Stimulated activated CD4-positive, alpha-beta T cell treated with anti-CD3 and anti-CD28 coated beads, TNF-alpha, amount 100 ng/mL, for 4 hours (primary cell): ENCODE data around the gene AOPEP.

ENCODE experiments used
- DNase-seq, 3 experiments: peaks; one replicate each; pipeline ENCODE4 v3.0.0-alpha.2; 2020; ENCODE audit warnings: low read depth in 3 of 3

AOPEP gene

DNA sequence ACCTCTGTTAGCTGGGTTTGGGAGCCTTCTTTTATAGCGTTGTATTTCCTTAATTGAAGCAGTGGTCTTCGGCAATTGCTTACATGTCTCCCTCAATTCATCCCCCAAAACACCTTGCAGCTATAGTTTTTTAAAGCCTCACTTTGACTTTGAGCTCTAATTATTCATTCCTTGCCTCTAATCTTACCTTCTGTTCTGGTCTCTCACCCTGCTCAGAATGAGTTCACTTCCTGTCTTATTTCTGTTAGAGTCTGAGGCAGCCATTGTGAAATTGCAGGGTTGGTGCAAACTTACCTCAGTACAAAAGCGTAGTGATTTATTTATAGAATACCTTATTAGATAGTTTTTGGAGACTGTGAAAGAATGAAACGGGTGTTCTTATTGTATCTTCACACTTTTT is 35.0 kb downstream of the AOPEP start:
- DNase-seq: no peak

DNA sequence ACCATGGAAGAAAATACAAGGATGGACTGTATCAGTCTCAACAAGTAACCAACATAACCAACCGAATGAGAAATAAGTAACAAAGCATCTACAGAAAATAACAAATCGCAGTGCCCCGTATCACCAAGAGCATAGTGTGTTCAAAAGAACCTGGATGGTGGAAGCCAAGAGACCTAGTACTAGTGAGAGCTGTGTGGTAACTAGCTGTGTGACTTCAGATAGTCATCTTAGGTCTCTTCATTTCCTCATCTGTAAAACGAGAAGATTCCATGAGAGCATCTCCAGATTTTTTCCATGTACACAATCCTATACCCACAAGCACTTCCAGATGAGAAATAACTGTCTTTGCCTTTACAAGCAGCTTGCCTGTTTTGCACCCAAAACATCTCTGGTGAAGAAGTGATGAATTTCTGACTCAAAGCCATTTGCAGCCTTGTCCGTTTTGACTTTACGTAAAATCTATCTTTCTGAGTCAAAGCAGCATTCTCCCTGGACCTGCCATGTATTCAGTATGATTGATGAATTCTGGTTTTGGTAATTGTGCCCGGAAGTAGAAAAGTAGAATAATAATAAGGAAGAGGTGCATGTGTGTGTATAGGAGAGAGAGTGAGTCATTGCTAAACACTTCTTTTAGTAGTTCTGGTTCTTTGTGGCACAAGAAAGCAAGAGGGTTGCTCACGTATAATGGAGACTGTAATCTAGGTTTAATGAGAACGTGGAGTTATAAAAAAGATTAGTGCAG is 41.0 kb downstream of the AOPEP start:
- DNase-seq: no peak

DNA sequence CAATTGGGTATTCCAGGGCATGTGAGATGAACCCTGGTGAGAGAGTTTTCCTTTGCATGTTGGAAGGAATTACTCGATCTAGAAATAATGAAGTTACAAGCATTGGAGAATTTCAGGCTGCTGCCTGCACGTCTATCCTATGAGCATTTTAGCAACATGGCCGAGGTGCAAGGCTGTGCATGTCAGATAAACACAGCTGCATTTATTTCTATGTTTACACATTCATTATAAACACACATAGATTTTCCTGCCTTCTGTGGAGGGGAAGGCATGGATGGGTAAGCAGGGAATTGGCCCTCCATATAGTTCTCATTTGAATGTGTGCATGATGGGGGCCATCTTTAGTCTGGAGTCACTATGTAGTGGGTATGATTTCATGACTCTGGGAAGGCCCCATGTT is 42.3 kb downstream of the AOPEP start:
- DNase-seq: no peak

DNA sequence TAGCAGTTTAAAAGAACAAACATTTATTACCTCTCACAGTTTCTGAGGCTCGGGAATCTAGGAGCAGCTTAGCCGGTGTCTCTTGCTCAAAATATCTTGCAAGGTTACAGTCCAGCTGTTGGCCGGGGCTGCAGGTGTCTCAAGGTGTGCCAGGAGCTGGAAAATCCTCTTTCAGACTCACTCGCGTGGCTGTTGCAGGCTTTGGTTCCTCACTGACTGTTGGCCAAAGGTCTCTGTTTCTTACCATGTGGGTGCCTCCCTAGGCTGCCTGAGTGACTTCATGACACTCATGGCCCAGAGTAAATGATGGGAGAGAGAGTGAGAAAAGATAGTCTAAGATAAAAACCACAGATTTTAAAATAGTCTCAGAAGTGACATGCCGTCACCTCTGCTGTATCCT is 43.8 kb downstream of the AOPEP start:
- DNase-seq: no peak

DNA sequence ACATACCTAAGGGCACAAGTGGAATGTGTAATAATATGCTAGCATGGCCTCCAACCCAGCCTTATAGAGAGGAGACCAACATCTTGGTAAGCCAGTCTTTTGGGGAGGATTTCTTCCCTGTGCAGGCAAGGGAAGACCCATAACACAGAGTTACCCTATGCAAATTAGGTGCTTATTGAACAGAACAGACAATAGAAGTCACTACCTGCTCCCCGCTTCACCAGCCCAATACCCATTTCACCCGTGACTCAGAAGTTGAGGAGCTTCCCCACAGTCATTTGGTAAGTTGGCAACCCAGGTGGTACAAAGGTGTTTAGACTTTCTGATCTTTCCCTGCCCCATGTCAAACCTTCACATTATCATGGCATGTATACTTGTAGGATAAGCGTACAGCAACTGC is 44.6 kb downstream of the AOPEP start:
- DNase-seq: no peak

DNA sequence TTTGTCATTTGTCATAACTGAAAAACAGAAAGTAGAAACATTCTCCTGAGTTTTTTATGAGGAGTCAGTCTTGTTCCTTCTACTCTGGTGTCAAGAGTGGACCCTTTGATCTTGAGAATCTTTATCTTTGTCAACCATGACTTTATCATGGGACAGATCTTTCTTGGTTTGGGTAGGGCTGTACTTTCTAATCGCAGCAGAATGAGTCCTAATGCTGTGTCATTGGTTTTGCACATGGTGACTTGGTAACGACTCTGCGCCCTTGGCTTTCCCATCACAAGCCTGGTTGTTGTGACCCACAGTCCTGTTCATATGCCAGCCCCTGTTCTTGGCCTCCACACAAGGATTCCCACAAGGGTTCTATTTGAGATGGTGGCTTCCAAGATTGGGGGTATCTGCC is 45.6 kb downstream of the AOPEP start:
- no peak for DNase-seq

DNA sequence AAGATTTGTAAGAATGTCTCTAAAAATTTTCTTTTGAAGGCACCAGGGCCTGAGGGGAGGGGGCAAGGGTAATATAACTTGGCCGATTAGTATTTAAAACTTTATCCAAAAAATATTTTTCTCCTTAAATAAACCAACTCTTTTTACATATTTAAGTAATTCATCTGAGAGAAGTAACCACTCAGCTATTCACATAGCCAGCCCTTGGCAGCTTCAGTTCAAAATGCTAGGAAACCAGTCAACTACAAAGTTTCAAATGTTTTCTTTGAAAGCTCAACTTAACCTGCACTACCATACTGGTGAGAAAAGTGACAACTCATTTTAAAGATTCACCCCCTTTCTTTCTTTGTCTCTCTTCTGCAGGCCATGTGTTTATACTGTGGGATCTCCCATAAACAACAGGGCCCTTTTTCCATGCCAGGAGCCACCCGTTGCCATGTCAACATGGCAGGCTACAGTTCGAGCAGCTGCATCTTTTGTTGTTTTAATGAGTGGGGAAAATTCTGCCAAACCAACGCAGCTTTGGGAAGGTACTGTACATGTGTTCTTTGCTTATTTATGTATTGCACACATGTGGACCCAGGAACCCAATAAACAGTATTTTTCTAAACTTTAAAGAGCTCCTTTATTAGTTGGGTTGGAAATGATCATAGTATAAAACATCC is 46.3 kb downstream of the AOPEP start:
- no peak for DNase-seq

DNA sequence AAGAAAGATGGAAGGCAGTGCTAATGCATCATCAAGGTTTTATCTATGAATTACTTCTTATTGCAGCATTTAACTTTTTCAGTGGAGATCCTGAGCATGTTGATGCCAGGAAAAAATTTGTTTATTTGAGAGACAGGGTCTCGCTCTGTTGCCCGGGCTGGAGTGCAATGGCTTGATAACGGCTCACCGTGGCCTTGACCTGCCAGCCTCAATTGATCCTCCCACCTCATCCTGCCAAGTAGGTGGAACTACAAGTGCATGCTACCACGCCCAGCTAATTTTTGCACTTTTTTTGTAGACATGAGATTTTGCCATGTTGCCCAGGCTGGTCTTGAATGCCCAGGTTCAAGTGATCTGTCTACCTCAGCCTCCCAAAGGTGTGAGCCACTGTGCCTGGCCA is 47.2 kb downstream of the AOPEP start:
- DNase-seq: no peak

DNA sequence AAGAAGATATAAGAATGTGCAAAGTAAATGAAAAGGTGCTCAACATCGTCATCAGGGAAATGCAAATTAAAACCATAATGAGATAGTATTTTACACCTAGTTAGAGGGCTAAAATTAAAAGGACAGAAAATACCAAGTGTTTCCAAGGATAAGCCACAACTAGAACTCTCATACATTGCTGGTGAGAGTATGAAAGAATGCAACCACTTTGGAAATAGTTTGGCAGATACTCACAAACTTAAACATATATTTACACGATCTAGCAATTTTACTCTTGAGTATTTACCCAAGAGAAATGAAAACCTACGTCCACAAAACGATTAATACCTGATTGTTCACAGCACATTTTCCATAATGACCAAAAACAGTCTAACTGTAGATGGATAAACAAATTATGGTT is 51.5 kb downstream of the AOPEP start:
- DNase-seq: no peak

DNA sequence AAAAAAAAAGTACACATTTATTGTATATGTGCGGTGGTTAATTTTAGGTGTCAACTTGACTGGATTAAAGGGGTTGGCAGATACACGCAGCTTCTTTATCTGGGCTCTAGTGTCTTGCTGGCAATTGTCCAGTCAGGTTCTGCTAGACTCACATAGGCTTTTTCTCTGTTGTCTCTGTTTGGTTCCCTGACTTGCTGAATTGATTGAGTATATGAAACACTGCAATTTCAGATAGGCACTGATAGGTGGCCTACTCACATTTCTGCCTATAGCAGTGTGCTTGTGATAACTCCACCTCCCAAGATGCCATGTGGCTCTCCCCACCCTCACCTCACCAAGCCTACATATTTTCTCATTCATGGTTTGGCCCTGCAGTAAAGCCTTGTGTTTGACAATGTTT is 52.5 kb downstream of the AOPEP start:
- no peak for DNase-seq

DNA sequence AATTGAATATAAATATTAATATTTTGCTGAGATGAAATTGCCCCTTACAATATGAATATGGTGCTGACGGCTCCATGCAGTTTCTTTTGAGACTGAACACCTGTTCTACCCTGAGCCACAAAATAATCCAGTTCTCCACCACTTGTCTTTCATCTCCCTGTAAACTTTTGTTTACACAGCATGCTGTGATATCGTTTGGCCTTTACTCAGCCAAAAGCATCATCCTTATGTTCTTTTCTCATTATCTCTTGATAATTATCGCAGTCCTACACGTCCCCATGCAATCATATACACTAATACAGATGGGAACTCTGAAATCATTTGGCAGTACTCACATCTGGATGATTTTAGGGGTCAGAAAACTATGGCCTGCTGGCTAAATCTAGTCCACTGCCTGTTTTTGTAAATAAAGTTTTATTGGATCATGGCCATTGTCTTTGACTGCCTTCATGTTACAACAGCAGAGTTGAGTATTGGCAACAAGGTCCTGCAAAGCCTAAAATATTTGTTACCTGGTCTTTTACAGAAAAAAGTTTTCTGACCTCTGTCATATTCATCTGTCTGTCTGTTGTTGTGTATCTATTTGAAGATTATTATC is 53.3 kb downstream of the AOPEP start:
- no peak for DNase-seq

DNA sequence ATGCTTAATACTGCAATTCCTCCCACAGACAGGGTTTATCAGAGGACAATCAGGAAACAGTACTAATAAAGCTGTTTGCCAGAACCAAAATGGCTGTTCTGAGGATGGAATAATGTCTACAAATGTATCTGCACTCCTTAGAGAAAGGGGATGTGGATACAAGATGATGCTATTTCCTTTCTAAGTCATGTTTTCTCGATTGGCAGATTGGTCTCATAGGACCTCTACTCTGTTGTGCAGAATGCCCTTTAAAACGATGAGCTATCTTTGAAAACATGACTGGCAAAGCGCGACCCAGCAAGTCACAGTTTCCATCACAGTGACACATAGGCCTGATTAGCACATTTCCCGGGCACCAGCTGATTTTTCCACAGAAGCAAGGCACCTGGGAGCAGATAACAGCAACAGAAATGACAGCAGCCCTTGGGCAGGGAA is 54.0 kb downstream of the AOPEP start:
- DNase-seq: no peak

DNA sequence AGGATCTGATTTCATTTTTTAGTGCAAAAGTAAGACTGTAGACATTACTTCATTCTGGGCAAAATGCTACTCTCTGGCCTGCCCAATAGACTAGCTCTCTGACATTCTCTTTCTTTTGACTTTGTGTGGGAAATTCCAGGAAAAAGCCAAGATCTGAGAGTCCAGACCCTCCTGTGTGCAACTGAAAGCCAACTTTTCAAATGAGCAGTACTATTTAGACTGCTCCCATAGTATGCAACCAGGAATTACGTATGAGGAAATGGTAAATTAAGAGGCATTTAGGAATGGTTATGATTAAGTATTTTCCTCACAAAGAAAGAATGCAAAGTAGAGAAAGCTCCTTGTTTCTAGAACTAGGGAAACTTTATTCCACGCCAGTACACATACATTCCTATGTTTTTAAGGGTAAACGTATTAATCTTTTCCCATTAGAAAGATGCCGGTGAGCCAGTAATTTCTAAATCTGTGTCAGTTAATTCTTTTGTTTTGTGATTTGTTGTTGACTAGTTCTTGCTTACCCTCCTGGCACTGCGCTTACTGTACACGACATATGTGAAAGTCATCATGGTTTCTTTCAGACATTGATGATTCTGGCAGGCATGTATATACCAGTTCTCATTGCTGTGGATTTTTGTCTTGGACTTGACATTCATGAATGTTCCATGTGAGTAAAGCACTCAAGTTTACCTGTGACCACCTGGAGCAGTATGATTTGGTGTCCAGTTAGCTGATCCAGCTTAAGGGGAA is 56.0 kb downstream of the AOPEP start:
- no peak for DNase-seq

DNA sequence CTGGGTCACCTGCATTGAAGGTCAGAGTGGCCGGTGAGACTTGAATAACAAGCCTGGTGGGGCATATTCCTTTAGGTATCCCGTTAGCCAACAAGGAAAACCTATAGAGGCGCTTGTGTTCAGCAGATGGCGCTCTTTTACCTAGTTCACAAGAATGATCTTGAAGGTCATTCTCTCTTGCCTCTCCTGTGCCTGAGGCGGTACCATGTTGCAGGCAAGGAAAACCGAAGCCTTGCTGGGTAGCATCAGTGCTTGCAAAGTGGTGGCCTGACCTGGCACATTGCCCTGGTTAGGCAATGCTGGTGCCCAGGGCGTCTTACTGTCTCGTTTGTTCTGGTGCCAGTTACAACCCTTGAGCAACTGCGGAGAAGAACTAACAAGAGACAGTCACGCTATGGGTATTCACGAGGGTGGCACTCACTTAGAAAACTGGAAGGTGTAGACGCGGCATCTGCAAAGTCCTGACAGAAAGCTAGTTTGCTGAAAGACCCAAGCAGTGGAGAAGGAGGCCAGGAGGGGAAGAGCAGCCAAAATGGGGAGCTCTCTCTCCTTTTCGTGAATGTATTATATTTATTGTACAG is 56.7 kb downstream of the AOPEP start:
- peak in 1 of 3 experiments; percentile 3 for DNase-seq

DNA sequence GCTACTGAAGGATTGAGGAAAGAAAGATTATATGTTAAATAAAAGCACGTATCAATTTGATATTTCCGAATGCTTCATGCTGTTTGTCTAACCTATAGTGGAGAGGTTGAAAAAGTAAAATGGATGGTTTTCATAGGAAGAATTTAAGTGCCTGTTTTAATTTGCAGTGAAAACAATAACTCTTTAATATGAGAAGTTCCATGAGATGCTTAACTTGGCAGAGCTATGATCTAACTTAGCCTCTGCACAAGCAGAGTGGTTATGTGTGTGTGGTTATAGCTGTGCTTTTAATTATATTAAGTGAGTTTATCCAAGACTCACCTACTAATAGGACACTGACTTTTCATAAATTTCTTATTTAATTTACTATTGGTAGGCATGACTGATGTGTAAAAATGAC is 57.4 kb downstream of the AOPEP start:
- no peak for DNase-seq

DNA sequence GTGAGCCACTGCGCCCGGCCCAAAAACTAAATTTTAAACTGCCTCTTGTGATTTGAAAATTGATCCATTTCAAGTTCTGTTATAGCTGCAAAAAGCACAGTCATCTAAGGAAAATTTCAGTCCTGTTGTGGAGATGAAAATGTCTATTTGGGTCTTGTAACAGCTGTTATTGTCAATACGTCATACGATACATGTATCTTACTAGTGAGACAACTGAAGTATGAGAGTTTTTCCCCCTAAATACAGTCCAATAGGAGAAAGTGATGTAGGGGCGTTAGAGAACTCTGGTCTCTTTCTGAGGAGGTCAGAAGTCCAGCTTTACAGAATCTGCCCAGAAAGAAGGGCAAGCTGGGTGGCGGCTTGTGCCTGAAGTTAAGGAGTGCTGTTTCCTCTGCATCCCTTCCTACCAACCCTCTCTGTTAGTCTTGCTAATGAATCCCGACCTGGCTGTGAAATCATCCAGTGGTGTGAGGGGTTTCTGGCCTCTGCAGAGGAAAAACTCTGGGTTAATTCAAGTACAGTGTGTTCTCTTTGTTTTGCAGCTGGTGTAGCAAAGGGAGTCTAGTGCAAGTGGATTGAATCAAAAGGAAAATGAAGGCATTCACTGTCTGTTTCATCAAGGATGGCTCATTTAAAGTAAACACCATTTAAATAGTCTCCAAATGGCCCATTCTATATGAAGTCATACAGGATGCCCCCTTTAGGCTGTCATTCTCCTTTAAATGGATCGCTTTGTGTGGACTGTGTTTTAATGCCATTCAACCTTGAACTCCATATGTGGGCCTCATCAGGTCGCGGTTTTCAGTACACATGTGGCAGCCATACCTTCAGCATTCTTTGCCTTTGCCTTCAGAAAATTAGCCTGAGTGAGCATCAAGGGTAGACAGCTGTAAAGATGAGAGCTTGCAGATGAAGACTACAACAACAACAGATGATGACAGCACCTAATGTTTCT is 59.0 kb downstream of the AOPEP start:
- no peak for DNase-seq

DNA sequence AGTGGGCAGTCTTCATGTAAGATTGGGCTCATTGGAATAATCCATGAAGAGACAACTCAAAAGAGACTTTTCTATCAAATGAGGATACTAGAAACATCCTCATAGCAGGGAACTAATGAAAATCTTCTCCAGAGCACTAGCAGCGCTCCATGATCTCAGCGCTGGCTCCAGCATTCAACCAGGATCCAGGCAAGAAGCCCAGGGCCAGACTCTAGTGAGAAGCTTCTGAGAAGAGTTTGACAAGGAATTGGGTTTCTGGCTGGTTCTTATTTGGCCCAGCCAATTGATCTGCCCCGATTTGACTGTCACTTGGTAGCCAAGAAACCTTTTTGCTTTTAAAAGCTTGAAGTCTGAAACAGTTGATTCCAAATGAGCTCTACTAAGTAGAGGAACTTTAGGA is 60.1 kb downstream of the AOPEP start:
- no peak for DNase-seq

DNA sequence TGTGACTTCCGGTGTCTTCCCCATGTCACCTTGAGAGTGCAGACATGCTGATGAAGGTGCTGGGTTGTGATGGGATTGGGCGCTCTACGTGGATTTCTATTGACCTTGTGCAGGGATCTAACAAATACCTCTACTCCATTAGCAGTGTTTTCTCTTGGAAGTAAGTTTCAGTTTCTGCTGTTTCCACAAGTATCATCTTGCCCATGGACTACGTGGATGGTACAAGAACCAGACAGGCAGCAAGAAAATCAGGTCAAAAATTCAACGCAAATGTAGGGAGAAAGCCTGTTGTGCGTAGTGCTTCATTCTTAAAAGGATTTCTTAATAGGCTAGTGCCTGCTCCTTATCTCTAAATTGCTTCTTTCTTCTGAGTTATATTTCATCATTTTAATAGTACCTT is 60.8 kb downstream of the AOPEP start:
- DNase-seq: no peak

DNA sequence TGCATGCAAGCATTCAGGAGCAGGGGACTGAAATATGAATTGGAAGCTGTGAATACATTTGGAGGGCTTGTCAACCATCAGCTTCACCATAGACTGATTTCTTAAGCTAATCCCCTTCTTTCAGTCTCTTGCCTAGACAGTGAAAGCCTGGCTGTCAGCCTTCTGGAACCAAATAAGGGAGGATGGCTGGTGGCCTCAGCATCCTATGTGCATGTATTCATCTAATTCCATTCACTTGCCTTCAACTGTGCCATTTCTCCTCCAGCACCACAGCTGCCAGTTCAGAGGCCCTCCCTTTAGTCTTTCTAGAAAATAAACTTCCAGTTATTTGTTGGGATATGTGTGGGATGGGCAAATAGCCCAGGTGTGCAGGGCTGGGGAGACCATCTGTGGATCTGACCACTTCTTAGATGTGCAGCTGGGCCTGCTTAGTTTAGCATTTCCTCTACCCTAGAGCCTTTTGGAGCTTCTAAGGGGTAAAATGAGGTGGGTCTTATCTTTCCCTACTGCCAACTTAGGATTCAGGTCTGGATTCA is 62.1 kb downstream of the AOPEP start:
- DNase-seq: no peak

DNA sequence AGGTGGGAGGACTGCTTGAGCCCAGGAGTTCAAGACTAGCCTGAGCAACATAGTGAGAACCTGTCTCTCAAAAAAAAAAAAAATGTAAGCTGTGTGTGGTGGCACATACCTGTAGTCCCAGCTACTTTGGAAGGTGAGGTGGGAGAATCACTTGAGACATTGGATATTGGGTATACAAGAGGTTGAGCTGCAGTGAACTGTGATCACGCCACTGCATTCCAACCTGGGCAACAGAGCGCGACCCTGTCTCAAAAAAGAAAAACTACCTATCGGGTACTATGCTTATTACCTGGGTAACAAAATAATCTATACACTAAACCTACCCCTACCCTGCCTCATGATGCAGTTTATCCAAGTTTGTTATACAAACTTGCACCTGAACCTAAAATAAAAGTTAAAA is 64.9 kb downstream of the AOPEP start:
- DNase-seq: no peak

DNA sequence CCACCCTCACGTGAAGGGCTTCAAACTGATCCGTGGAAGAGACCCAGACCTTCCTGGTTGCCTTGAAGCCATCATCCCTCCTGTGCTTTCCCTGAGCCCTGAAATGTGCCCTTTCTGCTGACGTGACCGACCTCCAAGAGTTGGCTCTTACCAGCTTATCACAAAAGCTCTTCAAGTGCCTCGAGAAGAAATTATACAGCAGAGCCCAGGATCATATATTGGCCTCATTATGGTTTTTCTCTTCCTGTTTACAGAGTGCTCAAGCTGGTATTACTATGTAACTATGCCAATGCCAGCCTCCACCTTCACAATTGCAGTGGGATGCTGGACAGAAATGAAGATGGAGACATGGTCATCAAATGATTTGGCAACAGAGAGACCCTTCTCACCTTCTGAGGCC is 66.0 kb downstream of the AOPEP start:
- no peak for DNase-seq
